HepG2 (cell line): ENCODE measurements around the gene KRTAP5-1. TPM values are rescaled to one million over a fixed set of nuclear protein-coding genes. Genes with fewer than 3 reads are reported as not detected.

Experiments
- ATAC-seq: fragments of 200-7000 bp; cut with Tn5 transposase; 3 replicates; pipeline ENCODE4 v1.9.1; 2020; ENCODE audit warnings: mild to moderate bottlenecking, moderate library complexity
- BruUV-seq: library from RNA; stranded (reverse); fragments of 400-500 nt; replicated peaks from 2 replicates; lab custom pipeline; 2021; lab: Mats Ljungman, UMichigan
- CTCF ChIA-PET: fragments of 300-600 bp; formaldehyde crosslinking; extraction: SDS; loops from one replicate; lab custom pipeline; 2021; ENCODE audit warnings: low total read pairs, inconsistent platforms, low intra/inter-chr PET ratio; lab: Yijun Ruan, JAX
- POLR2A ChIA-PET: fragments of 350-600 bp; sonication (Branson Sonifier 250); formaldehyde crosslinking; loops from one replicate; lab custom pipeline; 2020; ENCODE audit warnings: antibody characterized with exemption, inconsistent platforms; lab: Yijun Ruan, JAX
- DNase-seq: peaks from one replicate; pipeline ENCODE4 v3.0.0-alpha.2; 2015; ENCODE audit warnings: low spot score
- FAIRE-seq: peaks from 3 replicates; lab custom pipeline; 2011; peaks lifted over from hg19 to GRCh38; lab: Jason Lieb, UNC
- H2AFZ ChIP-seq: one replicate; pipeline ENCODE4 v1.6.1; 2011; ENCODE audit warnings: low read length, inconsistent platforms
- H3K27ac ChIP-seq: fragments of 300-600 bp; 3 replicates; pipeline ENCODE4 v1.8.0; 2011; ENCODE audit warnings: mixed run types, mild to moderate bottlenecking, mixed read lengths, low read length, inconsistent platforms; ENCODE audit not compliant: insufficient read depth; ENCODE audit errors: extremely low read length
- H3K27me3 ChIP-seq, 2 experiments: fragments of 200-600 bp in 1 of 2; 2 replicates in 1 of 2; 3 replicates in 1 of 2; pipeline versions ENCODE4 v1.6.0 to v1.8.0; 2011; ENCODE audit warnings: low read length in 2 of 2, mild to moderate bottlenecking in 2 of 2, moderate library complexity in 2 of 2, inconsistent platforms in 1 of 2; ENCODE audit not compliant: insufficient read depth in 2 of 2, control insufficient read depth in 1 of 2
- H3K36me3 ChIP-seq, 2 experiments: fragments of 200-600 bp in 1 of 2; replicated peaks in 1 of 2; 2 replicates in 1 of 2; 3 replicates in 1 of 2; pipeline versions ENCODE4 v1.5.1 to v1.8.0; 2011; ENCODE audit warnings: low read length in 2 of 2, inconsistent platforms in 1 of 2; ENCODE audit not compliant: insufficient read depth in 2 of 2, control insufficient read depth in 1 of 2
- H3K4me1 ChIP-seq: 2 replicates; pipeline ENCODE4 v1.5.1; 2012; ENCODE audit warnings: low read length, inconsistent platforms; ENCODE audit not compliant: insufficient read depth
- H3K4me2 ChIP-seq: 2 replicates; pipeline ENCODE4 v1.6.0; 2011; ENCODE audit warnings: low read depth, low read length, inconsistent platforms
- H3K4me3 ChIP-seq, 3 experiments: fragments of 200-600 bp in 1 of 3; sonication (generic), shearing (Covaris generic) in 1 of 3; replicated peaks in 1 of 3; 2 replicates each; pipeline ENCODE4 v1.5.1; 2011 to 2016; ENCODE audit warnings: low read length in 3 of 3, inconsistent platforms in 2 of 3, low read depth in 2 of 3, mild to moderate bottlenecking in 2 of 3, control low read depth in 1 of 3, mixed read lengths in 1 of 3; ENCODE audit not compliant: insufficient read depth in 1 of 3
- H3K79me2 ChIP-seq: one replicate; pipeline ENCODE4 v1.6.1; 2011; ENCODE audit warnings: low read length, inconsistent platforms; ENCODE audit not compliant: insufficient read depth
- H3K9ac ChIP-seq: 2 replicates; pipeline ENCODE4 v1.6.0; 2011; ENCODE audit warnings: mild to moderate bottlenecking, low read depth, low read length, inconsistent platforms; ENCODE audit not compliant: insufficient read depth
- H3K9me3 ChIP-seq: 2 replicates; pipeline ENCODE4 v1.5.1; 2012; ENCODE audit warnings: mild to moderate bottlenecking, low read length
- H4K20me1 ChIP-seq: 2 replicates; pipeline ENCODE4 v1.6.0; 2011; ENCODE audit warnings: inconsistent platforms, mild to moderate bottlenecking, low read length, moderate library complexity; ENCODE audit not compliant: insufficient read depth
- CSRNP1 ChIP-seq: sonication (generic); formaldehyde crosslinking; IDR thresholded peaks from 2 replicates; pipeline ENCODE4 v1.8.1; 2023; ENCODE audit warnings: mild to moderate bottlenecking, missing genetic modification reagents
- ERF ChIP-seq: IDR thresholded peaks from 2 replicates; pipeline ENCODE4 v1.6.1; 2018; ENCODE audit warnings: missing biosample characterization, missing genetic modification reagents
- GABPB1 ChIP-seq: IDR thresholded peaks from 2 replicates; pipeline ENCODE4 v1.6.1; 2016; ENCODE audit warnings: mild to moderate bottlenecking, missing genetic modification reagents, moderate library complexity, missing compliant biosample characterization
- HNRNPLL ChIP-seq: fragments of 200-400 bp; formaldehyde crosslinking; IDR thresholded peaks from 2 replicates; pipeline ENCODE4 v1.6.1; 2017; ENCODE audit warnings: mild to moderate bottlenecking, low read depth, low read length; ENCODE audit not compliant: poor library complexity, severe bottlenecking
- JDP2 ChIP-seq: sonication (generic); formaldehyde crosslinking; IDR thresholded peaks from 2 replicates; pipeline ENCODE4 v1.8.1; 2022; ENCODE audit warnings: missing genetic modification reagents, borderline replicate concordance
- MAZ ChIP-seq, 2 experiments: sonication (generic) in 1 of 2; formaldehyde crosslinking in 1 of 2; IDR thresholded peaks; 2 replicates each; pipeline versions ENCODE4 v1.5.0 to v1.6.1; 2012 to 2020; ENCODE audit warnings: low read depth in 2 of 2, mild to moderate bottlenecking in 2 of 2, borderline replicate concordance in 1 of 2, improper control_type of control experiment in 1 of 2, low read length in 1 of 2, missing genetic modification reagents in 1 of 2, moderate library complexity in 1 of 2
- MYC ChIP-seq: sonication (generic); formaldehyde crosslinking; IDR thresholded peaks from 2 replicates; pipeline ENCODE4 v1.9.0; 2021; ENCODE audit warnings: missing genetic modification reagents, borderline replicate concordance
- NCOR1 ChIP-seq: fragments of 200-600 bp; sonication (generic); IDR thresholded peaks from 2 replicates; pipeline ENCODE4 v1.7.0; 2017; ENCODE audit warnings: antibody characterized with exemption, low read length, borderline replicate concordance
- RBFOX2 ChIP-seq: fragments of 200-400 bp; formaldehyde crosslinking; IDR thresholded peaks from 2 replicates; pipeline ENCODE4 v1.6.1; 2017; ENCODE audit warnings: low read depth, mild to moderate bottlenecking, low read length
- RELA ChIP-seq: sonication (generic); formaldehyde crosslinking; IDR thresholded peaks from 2 replicates; pipeline ENCODE4 v1.4.0; 2020; ENCODE audit warnings: missing genetic modification reagents
- ZBTB42 ChIP-seq: sonication (generic); formaldehyde crosslinking; IDR thresholded peaks from 2 replicates; pipeline ENCODE4 v1.5.0; 2020; ENCODE audit warnings: mild to moderate bottlenecking, missing genetic modification reagents
- ZFY ChIP-seq: sonication (generic); formaldehyde crosslinking; IDR thresholded peaks from 2 replicates; pipeline ENCODE4 v1.4.0; 2020; ENCODE audit warnings: missing genetic modification reagents
- ZMYM3 ChIP-seq: sonication (generic); formaldehyde crosslinking; IDR thresholded peaks from 2 replicates; pipeline ENCODE4 v1.5.1; 2020; ENCODE audit warnings: mild to moderate bottlenecking, missing genetic modification reagents
- ZNF160 ChIP-seq: sonication (generic); formaldehyde crosslinking; IDR thresholded peaks from 2 replicates; pipeline ENCODE4 v1.8.0; 2022; ENCODE audit warnings: mild to moderate bottlenecking, inconsistent platforms, missing genetic modification reagents
- ZNF225 ChIP-seq: sonication (generic); formaldehyde crosslinking; IDR thresholded peaks from 2 replicates; pipeline ENCODE4 v1.4.0; 2020; ENCODE audit warnings: mild to moderate bottlenecking, missing genetic modification reagents
- ZNF570 ChIP-seq: sonication (generic); formaldehyde crosslinking; IDR thresholded peaks from 2 replicates; pipeline ENCODE4 v1.4.0; 2020; ENCODE audit warnings: mild to moderate bottlenecking, missing genetic modification reagents, borderline replicate concordance
- ZNF777 ChIP-seq: sonication (generic); formaldehyde crosslinking; IDR thresholded peaks from 2 replicates; pipeline ENCODE4 v1.4.0; 2020; ENCODE audit warnings: missing genetic modification reagents
- WGBS: methylation state at CpG from one replicate; pipeline ENCODE4 v1.1.6; 2017; ENCODE audit warnings: low lambda C conversion rate; 5-methylcytosine and 5-hydroxymethylcytosine counted together
- in situ Hi-C: cut with HindIII; loops from 2 replicates; pipeline ENCODE4 v1.10.0; 2017; ENCODE audit warnings: low pct_unique_long_range_greater_than_20kb; ENCODE audit not compliant: extremely low pct_ligation_motif_present
- intact Hi-C: fragments of 100-400 bp; cut with micrococcal nuclease; formaldehyde crosslinking; loops from one replicate; pipeline ENCODE4 v1.10.0; 2022; ENCODE audit not compliant: unreplicated experiment
- polyA plus RNA-seq, 8 experiments: library from polyadenylated mRNA; depleted of rRNA in 3 of 8; stranded (reverse) in 7 of 8; unstranded in 1 of 8; fragments of >200 nt; fragmentation: Illumina TruSeq in 4 of 8; extraction: Trizol in 4 of 8; gene quantifications; 2 replicates each; pipeline versions ENCODE4 v1.2.1 to v1.2.3, GENCODE V29; 2011 to 2016; ENCODE audit warnings: low read depth in 4 of 8, missing spikeins in 1 of 8, mixed read lengths in 1 of 8; ENCODE audit not compliant: insufficient read depth in 1 of 8
- total RNA-seq, 5 experiments: library from RNA; depleted of rRNA; stranded (reverse); fragments of >200 nt; fragmentation: Illumina TruSeq; extraction: Trizol; gene quantifications; 2 replicates each; pipeline ENCODE4 v1.2.3, GENCODE V29; 2016; ENCODE audit warnings: low read depth in 1 of 5
- TF ChIP-seq, protein P1 (sequence below): sonication (generic); formaldehyde crosslinking; conservative IDR thresholded peaks from 2 replicates; pipeline ENCODE4 v1.4.0; 2020; ENCODE audit warnings: mild to moderate bottlenecking, missing genetic modification reagents, moderate library complexity

The KRTAP5-1 gene
- total and polyA plus RNA-seq, 2 of the 13 experiments (the other 11 are each of a cell fraction or from before 2014, with no cell fraction given): not detected

DNA sequence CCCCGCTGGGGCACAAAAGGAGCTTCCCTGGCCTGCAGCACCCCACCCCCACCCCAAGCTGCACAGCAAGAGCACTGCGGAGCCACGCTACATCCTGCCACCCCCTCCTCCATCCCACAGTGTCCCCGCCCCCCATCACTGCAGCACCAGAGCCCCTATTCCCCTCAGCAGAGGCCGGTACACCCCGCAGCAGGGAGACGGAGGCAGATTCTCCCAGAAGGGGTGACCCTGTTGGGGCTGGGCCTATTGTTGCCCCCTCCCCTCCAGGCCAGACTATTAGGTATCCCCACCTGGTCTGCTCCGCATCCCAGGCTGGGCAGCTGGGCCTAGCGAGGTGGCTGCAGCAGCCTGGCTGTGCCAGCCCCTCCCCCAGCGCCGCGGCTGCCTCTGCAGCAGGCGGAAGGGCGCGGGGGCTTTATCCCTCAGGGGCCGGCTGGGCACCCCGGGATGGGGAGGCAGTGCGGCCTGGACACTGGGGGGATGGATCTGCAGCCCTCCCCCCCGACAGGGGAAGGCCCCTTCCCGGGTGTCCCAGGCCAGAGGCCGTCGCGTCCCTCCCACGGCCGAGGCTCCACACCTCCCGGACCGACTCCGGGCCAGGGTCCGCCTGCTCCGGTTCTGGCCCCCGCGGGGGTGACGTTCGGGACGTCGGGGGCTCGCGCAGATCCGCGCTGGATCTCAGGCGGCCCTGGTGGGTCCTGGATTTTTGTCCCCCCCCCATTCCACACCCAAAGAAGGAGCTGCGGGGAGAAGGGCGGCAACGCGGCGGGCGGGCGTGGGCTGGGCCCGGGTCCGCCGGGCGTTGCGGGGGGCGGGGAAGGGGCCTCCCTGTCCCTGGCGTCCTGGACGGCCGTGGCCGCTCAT is 14.0 kb downstream of the KRTAP5-1 start:
- Histone ChIP-seq H3K79me2 (no peaks in the 10 kb centered on the region), H3K9me3 (no peaks in the 10 kb centered on the region), H3K9ac (peak overlapping the region; percentile 84; the same call in 1 of the 2 replicates), H4K20me1 (peaks cover 37% of the 10 kb centered on the region; the same call in 1 of the 2 replicates), H3K27me3 (peaks cover 1 to 17% of the 10 kb centered on the region in 2 experiments; a peak in 3 of 5 replicates), H3K36me3 (no peaks in the 10 kb centered on the region), H3K4me2 (peak overlapping the region; percentile 75), H2AFZ (no peak overlapping the region), H3K27ac (no peak overlapping the region), H3K4me1 (peaks cover 47% of the 10 kb centered on the region), H3K4me3 (peak overlapping the region; percentile 59 to 78 (median 72); a peak in 5 of 6 replicates)
- intact Hi-C loops: no loop called here
- DNase-seq (no peak), FAIRE-seq (no peak), ATAC-seq (no peak)
- ChIA-PET POLR2A (no interaction called here), CTCF (no interaction called here)
- in situ Hi-C loops: no loop called here
- 8% methylated on average over 26 of the region's 58 CpGs for WGBS
- no TSS peak for BruUV-seq
- TF ChIP-seq ZNF225 (CRISPR knock-in tag): 0 out of 2 replicates have a peak, but pooled peaks have one; percentile 25
- no peak for TF ChIP-seq ERF (CRISPR knock-in tag)
- TF ChIP-seq, protein P1, sequence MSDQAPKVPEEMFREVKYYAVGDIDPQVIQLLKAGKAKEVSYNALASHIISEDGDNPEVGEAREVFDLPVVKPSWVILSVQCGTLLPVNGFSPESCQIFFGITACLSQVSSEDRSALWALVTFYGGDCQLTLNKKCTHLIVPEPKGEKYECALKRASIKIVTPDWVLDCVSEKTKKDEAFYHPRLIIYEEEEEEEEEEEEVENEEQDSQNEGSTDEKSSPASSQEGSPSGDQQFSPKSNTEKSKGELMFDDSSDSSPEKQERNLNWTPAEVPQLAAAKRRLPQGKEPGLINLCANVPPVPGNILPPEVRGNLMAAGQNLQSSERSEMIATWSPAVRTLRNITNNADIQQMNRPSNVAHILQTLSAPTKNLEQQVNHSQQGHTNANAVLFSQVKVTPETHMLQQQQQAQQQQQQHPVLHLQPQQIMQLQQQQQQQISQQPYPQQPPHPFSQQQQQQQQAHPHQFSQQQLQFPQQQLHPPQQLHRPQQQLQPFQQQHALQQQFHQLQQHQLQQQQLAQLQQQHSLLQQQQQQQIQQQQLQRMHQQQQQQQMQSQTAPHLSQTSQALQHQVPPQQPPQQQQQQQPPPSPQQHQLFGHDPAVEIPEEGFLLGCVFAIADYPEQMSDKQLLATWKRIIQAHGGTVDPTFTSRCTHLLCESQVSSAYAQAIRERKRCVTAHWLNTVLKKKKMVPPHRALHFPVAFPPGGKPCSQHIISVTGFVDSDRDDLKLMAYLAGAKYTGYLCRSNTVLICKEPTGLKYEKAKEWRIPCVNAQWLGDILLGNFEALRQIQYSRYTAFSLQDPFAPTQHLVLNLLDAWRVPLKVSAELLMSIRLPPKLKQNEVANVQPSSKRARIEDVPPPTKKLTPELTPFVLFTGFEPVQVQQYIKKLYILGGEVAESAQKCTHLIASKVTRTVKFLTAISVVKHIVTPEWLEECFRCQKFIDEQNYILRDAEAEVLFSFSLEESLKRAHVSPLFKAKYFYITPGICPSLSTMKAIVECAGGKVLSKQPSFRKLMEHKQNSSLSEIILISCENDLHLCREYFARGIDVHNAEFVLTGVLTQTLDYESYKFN (CRISPR knock-in tag): no peak
- no peak for TF ChIP-seq RELA (CRISPR knock-in tag)
- TF ChIP-seq ZNF570 (CRISPR knock-in tag): no peak
- no peak for TF ChIP-seq MAZ (IDR thresholded peaks at IDR 0.05; ENCODE audit: borderline replicate concordance, low read depth, low read length)
- TF ChIP-seq MAZ (CRISPR knock-in tag; IDR thresholded peaks at IDR 0.05; ENCODE audit: low read depth): no peak
- TF ChIP-seq ZNF160 (CRISPR knock-in tag): no peak
- peak; percentile 79; the same call in 1 of the 2 replicates for TF ChIP-seq ZNF777
- peak; percentile 57 for TF ChIP-seq RBFOX2
- TF ChIP-seq ZFY: 0 out of 2 replicates have a peak, but pooled peaks have one; percentile 18
- TF ChIP-seq GABPB1 (CRISPR knock-in tag): peak; percentile 38; the same call in 1 of the 2 replicates
- 0 out of 2 replicates have a peak, but pooled peaks have one; percentile 14 for TF ChIP-seq MYC (CRISPR knock-in tag)
- peak; percentile 37 for TF ChIP-seq HNRNPLL
- TF ChIP-seq ZBTB42: 0 out of 2 replicates have a peak, but pooled peaks have one; percentile 57
- 0 out of 2 replicates have a peak, but pooled peaks have one; percentile 10 for TF ChIP-seq ZMYM3 (CRISPR knock-in tag)
- no peak for TF ChIP-seq JDP2
- no peak; the same call in 1 of the 2 replicates for TF ChIP-seq CSRNP1 (CRISPR knock-in tag)
- TF ChIP-seq NCOR1: 0 out of 2 replicates have a peak, but pooled peaks have one; percentile 8
